Esophagus squamous epithelium (tissue), 5 donors: ENCODE results near the gene BCLAF3. TPM values are rescaled to one million over a fixed set of nuclear protein-coding genes. Genes with fewer than 3 reads are reported as not detected.

Source experiments
- DNase-seq: peaks from one replicate; lab custom pipeline; 2025; lab: John Stamatoyannopoulos, UW
- H3K27ac ChIP-seq, 4 donors: fragments of 200-600 bp; sonication (generic); one replicate each; pipeline ENCODE4 v1.5.1; 2016 to 2019; ENCODE audit warnings: mild to moderate bottlenecking in 1 of 4
- H3K27me3 ChIP-seq, 4 donors: fragments of 200-600 bp; sonication (generic); 1 replicate in 3 of 4; 2 replicates in 1 of 4; pipeline versions ENCODE4 v1.5.1 to v1.6.0; 2017 to 2021; ENCODE audit warnings: antibody characterized with exemption in 1 of 4
- H3K36me3 ChIP-seq, 3 donors: fragments of 200-600 bp; sonication (generic); one replicate each; pipeline ENCODE4 v1.5.1; 2016 to 2019
- H3K4me1 ChIP-seq, 3 donors: fragments of 200-600 bp; sonication (generic); one replicate each; pipeline ENCODE4 v1.5.1; 2017 to 2019
- H3K4me3 ChIP-seq, 4 donors: fragments of 200-600 bp; sonication (generic); 1 replicate in 3 of 4; 2 replicates in 1 of 4; pipeline ENCODE4 v1.5.1; 2016 to 2019; ENCODE audit warnings: mild to moderate bottlenecking in 2 of 4, moderate library complexity in 1 of 4
- H3K9me3 ChIP-seq, 3 donors: fragments of 200-600 bp; sonication (generic); one replicate each; pipeline ENCODE4 v1.5.1; 2016 to 2019
- CTCF ChIP-seq, 6 experiments: fragments of 450-650 bp in 4 of 6; fragments of 200-600 bp in 2 of 6; sonication (generic) in 2 of 6; IDR thresholded peaks; one replicate each; pipeline ENCODE4 v1.5.1; 2016 to 2019; ENCODE audit warnings: antibody characterized with exemption in 6 of 6, mild to moderate bottlenecking in 4 of 6, moderate library complexity in 4 of 6
- POLR2A ChIP-seq, 4 donors: fragments of 450-650 bp; IDR thresholded peaks; one replicate each; pipeline ENCODE4 v1.6.1; 2017; ENCODE audit warnings: antibody characterized with exemption in 4 of 4, mild to moderate bottlenecking in 4 of 4, moderate library complexity in 3 of 4
- WGBS, 2 donors: methylation state at CpG; one replicate each; pipeline ENCODE4 v1.1.5; 2018; 5-methylcytosine and 5-hydroxymethylcytosine counted together
- intact Hi-C: fragments of 100-400 bp; cut with DNase I; formaldehyde crosslinking; loops from one replicate; pipeline ENCODE4 v1.15.0; 2022
- total RNA-seq, 4 donors: library from RNA; depleted of rRNA; stranded (reverse); fragments of >200 nt; gene quantifications; one replicate each; pipeline ENCODE4 v1.1.0, GENCODE V29; 2016
- donor health status: DM: yes; HTN: yes; CAD: no.

The BCLAF3 gene
- total RNA-seq, 4 donors from 2014 or later = 3.5 to 7.1 (median 5.5) TPM

GRCh38 chrX:19991350-19991718 lies 473 bp upstream of the BCLAF3 start:
- H3K27ac ChIP-seq = peak overlapping the region; percentile 64 to 94 (median 80)
- peaks cover 0 to 11% (median 0%) of the 10 kb centered on the region in 3 donors for H3K4me1 ChIP-seq
- H3K36me3 ChIP-seq = no peaks in the 10 kb centered on the region
- DNase-seq = no peak
- 37 to 63% methylated on average over 5 to 6 of the region's 6 CpGs for WGBS, 2 donors
- H3K4me3 ChIP-seq = peak overlapping the region; percentile 66 to 80 (median 71)
- no peaks in the 10 kb centered on the region for H3K9me3 ChIP-seq
- H3K27me3 ChIP-seq = no peaks in the 10 kb centered on the region
- intact Hi-C loops = no loop called here
- no peak for TF ChIP-seq CTCF (IDR thresholded peaks at IDR 0.05)

GRCh38 chrX:19990151-19990555 lies 708 bp downstream of the BCLAF3 start:
- no peaks in the 10 kb centered on the region for H3K36me3 ChIP-seq
- 12 to 44% methylated on average over 3 to 14 of the region's 25 CpGs for WGBS, 2 donors
- DNase-seq = no peak
- H3K27ac ChIP-seq = peak overlapping the region; percentile 77 to 94 (median 82)
- intact Hi-C loops = no loop called here
- H3K4me3 ChIP-seq = peak overlapping the region; percentile 66 to 80 (median 71)
- peaks cover 0 to 11% (median 0%) of the 10 kb centered on the region in 3 donors for H3K4me1 ChIP-seq
- TF ChIP-seq POLR2A (IDR thresholded peaks at IDR 0.05) (no peak), CTCF (IDR thresholded peaks at IDR 0.05) (no peak)
- no peaks in the 10 kb centered on the region for H3K27me3 ChIP-seq
- H3K9me3 ChIP-seq = no peaks in the 10 kb centered on the region

- no peak for DNase-seq
- peaks cover 0 to 11% (median 0%) of the 10 kb centered on the region in 3 donors for H3K4me1 ChIP-seq
- intact Hi-C loops = no loop called here
- TF ChIP-seq POLR2A (IDR thresholded peaks at IDR 0.05) (no peak), CTCF (IDR thresholded peaks at IDR 0.05) (no peak)
- H3K9me3 ChIP-seq = no peaks in the 10 kb centered on the region
- H3K36me3 ChIP-seq = no peaks in the 10 kb centered on the region
- H3K27ac ChIP-seq = no peak overlapping the region
- no peaks in the 10 kb centered on the region for H3K27me3 ChIP-seq
- WGBS, 2 donors = 84 to 100% methylated on average over 3 to 4 of the region's 5 CpGs
- no peak overlapping the region for H3K4me3 ChIP-seq
These were observed 3.0 kb downstream of the BCLAF3 start for GRCh38 chrX:19987856-19988255.

GRCh38 chrX:19986531-19986930 lies 4.3 kb downstream of the BCLAF3 start:
- WGBS, 2 donors = 74 to 77% methylated on average over 3 of the region's 3 CpGs
- H3K36me3 ChIP-seq = no peaks in the 10 kb centered on the region
- intact Hi-C loops = no loop called here

GRCh38 chrX:19981947-19982346 lies 8.9 kb downstream of the BCLAF3 start:
- intact Hi-C loops = no loop called here
- no peaks in the 10 kb centered on the region for H3K36me3 ChIP-seq
- DNase-seq = no peak
- no peak overlapping the region for H3K27ac ChIP-seq
- H3K27me3 ChIP-seq = no peaks in the 10 kb centered on the region
- 31 to 43% methylated on average over 2 of the region's 2 CpGs for WGBS, 2 donors
- TF ChIP-seq POLR2A (IDR thresholded peaks at IDR 0.05) (no peak), CTCF (IDR thresholded peaks at IDR 0.05) (no peak)
- no peak overlapping the region for H3K4me3 ChIP-seq
- no peaks in the 10 kb centered on the region for H3K4me1 ChIP-seq
- H3K9me3 ChIP-seq = peaks cover 0 to 8% (median 0%) of the 10 kb centered on the region in 3 donors

More at GRCh38 chrX:19986531-19986930, 4.3 kb downstream of the BCLAF3 start:
- Histone ChIP-seq H3K27ac (no peak overlapping the region), H3K4me3 (no peak overlapping the region), H3K4me1 (peaks cover 0 to 11% (median 0%) of the 10 kb centered on the region in 3 donors), H3K27me3 (no peaks in the 10 kb centered on the region), H3K9me3 (no peaks in the 10 kb centered on the region)
- DNase-seq = no peak
- no peak for TF ChIP-seq CTCF (IDR thresholded peaks at IDR 0.05)
